Kidney epithelial cell (primary cell): ENCODE results near the gene RAB36. TPM values are rescaled to one million over a fixed set of nuclear protein-coding genes. Genes with fewer than 3 reads are reported as not detected.

Experiments
- DNase-seq: peaks from one replicate; pipeline ENCODE4 v3.0.0-alpha.2; 2010; ENCODE audit warnings: low read depth
- H3K27me3 ChIP-seq: 2 replicates; pipeline ENCODE4 v1.6.0; 2011; ENCODE audit warnings: low read length; ENCODE audit not compliant: control insufficient read depth, insufficient read depth
- H3K36me3 ChIP-seq: 2 replicates; pipeline ENCODE4 v1.5.1; 2011; ENCODE audit warnings: low read length; ENCODE audit not compliant: control insufficient read depth, insufficient read depth
- H3K4me3 ChIP-seq: 2 replicates; pipeline ENCODE4 v1.5.1; 2011; ENCODE audit warnings: low read depth, mild to moderate bottlenecking, control low read depth, low read length
- total RNA-seq: library from RNA; depleted of rRNA; stranded (reverse); fragments of >200 nt; gene quantifications from 2 replicates; pipeline ENCODE4 v1.2.3, GENCODE V29; 2015
- TF ChIP-seq, protein P1 (sequence below): IDR thresholded peaks from 2 replicates; pipeline ENCODE4 v1.5.1; 2011; ENCODE audit warnings: mild to moderate bottlenecking, moderate library complexity, low read length, control low read depth, inconsistent platforms; ENCODE audit not compliant: insufficient read depth, poor library complexity, severe bottlenecking

Gene RAB36
- total RNA-seq, 1 donor from 2014 or later, result 5.7 TPM

GRCh38 chr22:23117891-23118646 is 27.2 kb upstream of the RAB36 start:
- no peak overlapping the region for H3K4me3 ChIP-seq
- no peaks in the 10 kb centered on the region for H3K36me3 ChIP-seq
- no peak for DNase-seq
- H3K27me3 ChIP-seq, result no peaks in the 10 kb centered on the region
- TF ChIP-seq, protein P1, sequence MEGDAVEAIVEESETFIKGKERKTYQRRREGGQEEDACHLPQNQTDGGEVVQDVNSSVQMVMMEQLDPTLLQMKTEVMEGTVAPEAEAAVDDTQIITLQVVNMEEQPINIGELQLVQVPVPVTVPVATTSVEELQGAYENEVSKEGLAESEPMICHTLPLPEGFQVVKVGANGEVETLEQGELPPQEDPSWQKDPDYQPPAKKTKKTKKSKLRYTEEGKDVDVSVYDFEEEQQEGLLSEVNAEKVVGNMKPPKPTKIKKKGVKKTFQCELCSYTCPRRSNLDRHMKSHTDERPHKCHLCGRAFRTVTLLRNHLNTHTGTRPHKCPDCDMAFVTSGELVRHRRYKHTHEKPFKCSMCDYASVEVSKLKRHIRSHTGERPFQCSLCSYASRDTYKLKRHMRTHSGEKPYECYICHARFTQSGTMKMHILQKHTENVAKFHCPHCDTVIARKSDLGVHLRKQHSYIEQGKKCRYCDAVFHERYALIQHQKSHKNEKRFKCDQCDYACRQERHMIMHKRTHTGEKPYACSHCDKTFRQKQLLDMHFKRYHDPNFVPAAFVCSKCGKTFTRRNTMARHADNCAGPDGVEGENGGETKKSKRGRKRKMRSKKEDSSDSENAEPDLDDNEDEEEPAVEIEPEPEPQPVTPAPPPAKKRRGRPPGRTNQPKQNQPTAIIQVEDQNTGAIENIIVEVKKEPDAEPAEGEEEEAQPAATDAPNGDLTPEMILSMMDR, result no peak

DNA sequence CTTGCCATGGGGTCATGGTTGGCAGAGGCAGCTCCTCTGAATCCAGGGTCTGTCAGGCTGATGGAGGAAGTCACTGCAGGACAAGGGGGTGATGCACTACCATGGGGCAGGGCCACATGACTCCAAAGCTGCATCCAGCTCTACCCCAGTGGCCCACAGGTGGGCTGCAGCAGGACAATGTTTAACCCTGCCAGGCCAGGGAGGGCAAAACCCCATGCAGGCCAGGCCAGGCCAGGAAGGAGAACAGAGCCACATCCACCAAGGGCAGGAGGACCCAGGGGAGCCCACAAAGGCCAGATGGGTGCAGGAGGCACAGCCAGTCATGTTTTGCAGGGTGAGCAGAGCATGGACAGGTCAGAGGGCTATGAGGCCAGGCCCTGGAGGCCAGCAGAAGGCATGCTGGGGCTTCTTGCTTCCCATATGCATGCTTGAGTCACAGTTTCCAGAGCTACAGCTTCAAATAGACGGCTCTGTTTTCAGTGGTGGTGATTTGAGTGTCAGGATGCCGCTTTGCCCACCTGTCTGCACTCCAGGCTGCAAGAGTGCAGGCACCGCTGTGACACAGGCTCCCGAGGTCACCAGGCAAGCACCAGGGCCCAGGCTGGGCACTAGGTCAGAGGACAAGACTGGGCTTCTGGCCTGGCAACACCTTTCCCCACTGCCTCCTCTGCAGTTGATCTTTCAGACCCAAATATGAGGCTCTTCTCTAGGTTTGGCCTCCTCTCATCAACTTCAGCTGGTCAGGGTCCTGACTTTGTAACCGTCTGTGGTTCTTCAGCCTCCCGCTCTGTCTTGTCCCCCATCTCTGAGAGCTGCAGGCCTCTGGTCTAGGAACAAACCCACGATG is 26.4 kb upstream of the RAB36 start:
- TF ChIP-seq, protein P1, result no peak
- no peak overlapping the region for H3K4me3 ChIP-seq
- no peaks in the 10 kb centered on the region for H3K36me3 ChIP-seq
- no peaks in the 10 kb centered on the region for H3K27me3 ChIP-seq
- no peak for DNase-seq

DNA sequence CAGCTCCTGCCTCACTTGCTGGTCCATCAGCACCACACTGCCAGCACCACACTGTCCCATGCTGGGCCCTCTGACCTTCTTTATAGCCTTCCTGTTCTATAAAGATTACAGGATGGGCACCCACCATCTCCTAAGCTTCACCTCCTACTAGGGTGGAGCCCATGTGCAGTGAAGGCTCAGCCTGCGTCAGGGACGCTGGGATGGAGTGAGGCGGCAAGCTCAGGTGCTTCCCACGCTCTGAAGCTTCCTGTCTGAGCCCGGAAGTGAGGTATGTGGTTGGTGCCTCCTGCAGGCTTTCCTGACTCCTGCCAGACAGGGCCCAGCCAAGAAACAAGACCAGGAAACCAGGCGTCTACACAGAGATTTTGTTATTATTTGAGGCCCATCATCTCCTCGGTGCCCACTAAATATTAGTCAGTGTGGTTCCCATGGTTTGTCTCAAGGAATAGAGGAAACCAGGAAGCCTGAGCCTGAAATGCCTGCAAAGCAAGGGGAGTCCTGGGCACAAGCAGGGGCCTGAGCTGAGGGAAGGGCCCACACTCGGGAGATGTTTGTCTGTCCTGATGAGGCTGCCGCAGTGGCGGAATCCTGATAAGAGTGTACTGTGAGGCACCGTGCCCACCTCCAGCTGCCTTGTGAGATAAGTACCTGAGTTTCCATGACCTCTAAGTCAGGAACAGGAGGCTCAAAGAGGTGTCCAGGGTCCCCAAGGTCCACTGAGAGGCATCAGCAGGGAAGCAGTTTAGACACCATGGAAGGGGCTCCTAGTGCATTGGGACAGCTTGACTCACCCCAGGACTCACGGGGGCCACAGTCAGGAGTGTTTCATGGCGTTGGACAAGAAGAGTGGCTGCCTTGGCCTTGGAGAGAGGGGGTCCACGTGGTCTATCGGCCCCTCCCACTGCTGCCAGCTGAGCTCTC is 25.5 kb upstream of the RAB36 start:
- Histone ChIP-seq H3K36me3 (no peaks in the 10 kb centered on the region), H3K27me3 (no peaks in the 10 kb centered on the region), H3K4me3 (no peak overlapping the region)
- DNase-seq, result no peak
- TF ChIP-seq, protein P1, result no peak

- TF ChIP-seq, protein P1, result no peak
- no peaks in the 10 kb centered on the region for H3K27me3 ChIP-seq
- H3K4me3 ChIP-seq, result no peak overlapping the region
- no peak for DNase-seq
- no peaks in the 10 kb centered on the region for H3K36me3 ChIP-seq
These were observed 24.8 kb upstream of the RAB36 start for GRCh38 chr22:23120415-23120899.

- Histone ChIP-seq H3K36me3 (no peaks in the 10 kb centered on the region), H3K27me3 (no peaks in the 10 kb centered on the region), H3K4me3 (no peak overlapping the region)
- TF ChIP-seq, protein P1, result no peak
- no peak for DNase-seq
These were observed 24.3 kb upstream of the RAB36 start for GRCh38 chr22:23121000-23121421.
